Fibroblast of the aortic adventitia (primary cell): ENCODE results near the gene TMEM229B. TPM values are rescaled to one million over a fixed set of nuclear protein-coding genes. Genes with fewer than 3 reads are reported as not detected.

Experiments used
- DNase-seq: peaks from one replicate; pipeline ENCODE4 v3.0.0-alpha.2; 2010; ENCODE audit warnings: low read depth
- H3K4me3 ChIP-seq: 2 replicates; pipeline ENCODE4 v1.5.1; 2011; ENCODE audit warnings: low read depth, mild to moderate bottlenecking, control low read depth, low read length, moderate library complexity
- total RNA-seq: library from RNA; depleted of rRNA; stranded (reverse); fragments of >200 nt; gene quantifications from 2 replicates; pipeline ENCODE4 v1.2.3, GENCODE V29; 2012; ENCODE audit warnings: low replicate concordance
- TF ChIP-seq, protein P1 (sequence below): IDR thresholded peaks from 2 replicates; pipeline ENCODE4 v1.5.1; 2011; ENCODE audit warnings: mild to moderate bottlenecking, low read length, control low read depth, inconsistent platforms; ENCODE audit not compliant: insufficient read depth

Gene TMEM229B
- total RNA-seq, 1 donor = 0.81 TPM

DNA sequence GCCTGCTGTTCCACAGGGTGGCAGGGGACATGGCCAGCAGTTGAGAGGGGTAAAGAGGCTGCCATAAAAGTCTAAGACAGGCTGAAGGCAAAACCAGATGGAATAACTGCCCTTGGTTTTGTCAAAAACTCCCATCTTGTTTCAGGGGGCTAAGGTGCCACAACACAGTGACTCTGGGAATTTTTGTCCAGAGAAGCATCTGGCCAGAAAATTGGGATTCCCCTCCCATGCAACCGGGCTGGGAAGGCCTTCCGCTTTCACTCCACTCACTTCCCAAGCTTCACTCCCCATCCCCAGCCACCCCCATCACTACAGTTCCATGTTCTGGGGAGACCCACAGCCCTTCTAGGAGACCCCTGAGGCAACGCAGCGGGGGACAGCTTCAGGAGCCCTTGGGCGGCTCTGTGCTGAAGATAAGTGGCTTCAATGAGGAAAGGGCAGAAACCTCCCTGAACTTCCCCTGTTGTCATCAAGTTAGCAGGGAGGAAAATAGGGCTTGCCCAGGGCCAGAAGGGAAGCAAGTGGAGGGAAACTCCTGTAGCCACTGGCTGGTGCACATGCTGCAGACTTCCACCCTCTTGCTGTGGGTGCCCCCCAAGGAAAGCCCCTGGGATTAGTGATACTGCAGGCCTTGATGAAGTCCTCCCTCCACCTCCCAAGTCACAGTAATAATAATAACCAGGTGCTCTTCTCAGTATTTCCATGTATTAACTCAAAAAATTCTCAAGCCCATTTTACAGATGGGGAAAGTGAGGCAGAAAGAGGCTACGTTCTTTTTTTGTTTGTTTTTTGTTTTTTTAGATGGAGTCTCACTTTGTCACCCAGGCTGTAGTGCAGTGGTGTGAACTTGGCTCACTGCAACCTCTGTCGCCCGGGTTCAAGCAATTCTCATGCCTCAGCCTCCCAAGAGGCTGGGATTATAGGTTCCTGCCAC is 6.0 kb downstream of the TMEM229B start:
- DNase-seq = no peak
- TF ChIP-seq, protein P1, sequence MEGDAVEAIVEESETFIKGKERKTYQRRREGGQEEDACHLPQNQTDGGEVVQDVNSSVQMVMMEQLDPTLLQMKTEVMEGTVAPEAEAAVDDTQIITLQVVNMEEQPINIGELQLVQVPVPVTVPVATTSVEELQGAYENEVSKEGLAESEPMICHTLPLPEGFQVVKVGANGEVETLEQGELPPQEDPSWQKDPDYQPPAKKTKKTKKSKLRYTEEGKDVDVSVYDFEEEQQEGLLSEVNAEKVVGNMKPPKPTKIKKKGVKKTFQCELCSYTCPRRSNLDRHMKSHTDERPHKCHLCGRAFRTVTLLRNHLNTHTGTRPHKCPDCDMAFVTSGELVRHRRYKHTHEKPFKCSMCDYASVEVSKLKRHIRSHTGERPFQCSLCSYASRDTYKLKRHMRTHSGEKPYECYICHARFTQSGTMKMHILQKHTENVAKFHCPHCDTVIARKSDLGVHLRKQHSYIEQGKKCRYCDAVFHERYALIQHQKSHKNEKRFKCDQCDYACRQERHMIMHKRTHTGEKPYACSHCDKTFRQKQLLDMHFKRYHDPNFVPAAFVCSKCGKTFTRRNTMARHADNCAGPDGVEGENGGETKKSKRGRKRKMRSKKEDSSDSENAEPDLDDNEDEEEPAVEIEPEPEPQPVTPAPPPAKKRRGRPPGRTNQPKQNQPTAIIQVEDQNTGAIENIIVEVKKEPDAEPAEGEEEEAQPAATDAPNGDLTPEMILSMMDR = no peak
- no peak overlapping the region for H3K4me3 ChIP-seq

DNA sequence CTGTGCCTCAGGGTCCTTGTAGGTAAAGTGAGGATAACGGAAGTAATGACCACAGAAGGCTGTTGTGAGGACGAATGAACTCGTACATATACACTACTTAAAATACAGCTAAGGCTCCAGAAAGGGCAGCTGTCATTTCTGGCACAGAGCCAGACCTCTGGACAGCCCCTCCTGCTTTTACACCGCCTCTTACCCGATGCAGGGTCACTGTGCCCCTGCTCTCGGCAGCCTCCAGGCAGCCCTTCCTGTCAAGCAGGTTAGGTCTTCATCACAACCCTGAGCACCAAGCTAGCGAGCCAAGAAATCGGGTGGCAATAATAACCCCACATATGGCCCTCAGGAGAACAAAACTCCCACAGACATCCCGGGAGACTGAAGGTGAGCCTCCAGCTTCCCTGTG is 8.5 kb downstream of the TMEM229B start:
- no peak overlapping the region for H3K4me3 ChIP-seq
- DNase-seq = no peak
- TF ChIP-seq, protein P1 = no peak

DNA sequence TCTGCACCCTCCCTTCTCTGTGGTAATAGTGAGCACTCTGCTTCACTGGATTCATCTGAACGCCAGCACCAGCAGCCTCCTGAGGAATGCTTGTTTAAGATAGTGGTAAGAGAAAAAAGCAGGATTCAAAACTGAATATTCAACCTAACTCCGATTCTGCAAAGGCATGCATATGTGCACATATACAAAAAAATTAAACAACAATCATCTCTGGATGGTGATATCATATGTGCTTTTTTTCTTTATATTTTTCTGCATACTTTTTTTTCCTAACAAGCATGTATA is 9.8 kb downstream of the TMEM229B start:
- TF ChIP-seq, protein P1 = no peak

DNA sequence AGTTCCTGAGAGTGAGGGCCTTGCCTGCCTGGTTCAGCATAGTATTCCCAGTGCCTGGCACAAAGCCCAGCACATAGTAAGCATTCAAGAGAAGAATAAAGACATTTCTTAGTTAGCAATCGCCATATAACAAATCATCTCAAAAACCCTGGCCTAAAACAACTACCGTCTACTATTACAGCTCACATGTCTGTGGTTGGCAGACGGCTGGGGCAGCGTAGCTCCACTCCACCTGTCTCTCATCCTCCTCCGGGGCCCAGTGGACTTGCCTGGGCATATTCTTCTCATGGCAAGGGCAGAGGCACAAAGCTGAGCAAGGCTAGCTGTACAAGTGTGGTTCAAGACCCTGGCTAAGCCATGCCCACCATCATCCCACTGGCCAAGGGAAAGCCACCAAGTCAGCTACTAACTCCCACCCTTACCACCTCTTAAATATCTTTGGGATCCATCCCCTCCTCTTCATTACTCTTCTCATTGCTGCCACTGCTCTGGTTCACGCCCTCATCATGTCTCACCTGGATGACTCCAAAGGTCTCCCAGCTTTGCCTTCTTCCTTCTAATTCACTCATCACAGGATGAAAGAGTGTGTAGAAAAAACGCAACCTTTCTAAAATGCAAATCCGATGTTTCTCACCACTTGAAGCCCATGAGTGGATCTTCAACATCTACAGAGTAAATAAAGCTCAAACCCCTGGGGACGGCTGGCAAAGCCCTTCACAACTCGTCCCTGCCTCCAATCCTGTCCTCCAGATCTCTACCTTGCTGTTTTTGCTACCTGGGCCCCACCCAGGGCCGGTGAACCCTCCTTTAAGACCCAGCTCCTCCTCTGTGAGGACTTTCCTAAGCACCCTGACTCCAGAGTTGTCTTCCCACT is 10.4 kb downstream of the TMEM229B start:
- TF ChIP-seq, protein P1 = no peak
- no peak overlapping the region for H3K4me3 ChIP-seq

More for the DNA sequence above, 9.8 kb downstream of the TMEM229B start:
- no peak overlapping the region for H3K4me3 ChIP-seq
- DNase-seq = no peak

DNA sequence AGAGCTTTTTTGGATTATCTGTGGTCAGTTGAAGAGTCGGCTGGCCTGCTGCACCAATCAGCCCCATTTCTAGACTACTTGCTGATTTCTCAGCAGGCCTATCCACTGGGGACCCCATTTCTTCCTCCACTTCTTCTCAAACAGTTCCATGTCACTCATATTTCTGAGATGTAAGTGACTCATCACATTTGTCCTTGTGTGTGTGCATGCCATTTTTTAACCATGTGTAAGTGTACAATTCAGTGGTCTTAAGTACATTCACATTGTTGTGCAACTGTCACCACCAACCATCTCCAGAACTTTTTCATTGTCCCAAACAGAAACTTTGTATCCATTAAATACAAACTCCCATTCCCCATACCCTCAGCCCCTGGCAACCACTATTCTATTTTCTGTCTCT is 14.2 kb downstream of the TMEM229B start:
- TF ChIP-seq, protein P1 = no peak
- DNase-seq = no peak
- no peak overlapping the region for H3K4me3 ChIP-seq

More for the DNA sequence above, 10.4 kb downstream of the TMEM229B start:
- DNase-seq = no peak

DNA sequence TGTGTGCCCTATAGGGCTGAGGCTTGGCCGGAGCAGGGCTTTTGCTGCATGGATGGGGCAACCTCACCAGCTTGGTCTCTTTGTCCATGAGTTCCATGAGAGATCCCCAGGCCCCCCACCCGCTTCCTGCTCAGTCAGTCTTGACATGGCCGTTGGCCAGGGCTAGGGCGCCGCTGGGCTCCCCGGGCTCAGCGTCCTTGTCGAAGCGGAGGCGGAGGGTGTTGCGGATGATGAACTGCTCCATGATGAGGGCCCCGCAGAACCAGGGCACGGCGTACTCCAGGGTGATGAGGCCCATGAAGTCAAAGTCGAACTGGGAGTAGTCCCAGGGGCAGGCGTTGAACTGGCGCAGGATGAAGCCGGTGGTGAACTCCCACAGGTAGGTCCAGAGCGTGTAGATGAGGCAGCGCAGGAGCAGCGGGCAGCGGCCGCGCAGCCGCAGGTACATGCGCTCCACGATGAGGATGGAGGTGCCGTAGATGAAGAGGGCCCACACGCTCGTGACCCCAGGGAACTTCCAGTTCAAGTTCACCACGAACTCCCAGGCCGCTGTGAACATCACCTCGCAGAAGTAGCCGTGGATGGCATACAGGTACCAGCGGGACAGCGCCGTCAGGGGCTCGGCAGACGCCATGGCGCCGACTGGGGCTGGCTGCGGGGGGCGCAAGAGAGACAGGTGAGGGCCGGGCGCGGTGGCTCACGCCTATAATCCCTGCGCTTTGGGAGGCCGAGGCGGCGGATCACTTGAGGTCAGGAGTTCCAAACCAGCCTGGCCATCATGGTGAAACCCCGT is 15.0 kb downstream of the TMEM229B start:
- no peak for DNase-seq
- H3K4me3 ChIP-seq = no peak overlapping the region
- TF ChIP-seq, protein P1 = no peak
